ENCODE measurements around the gene VPS37D.

The VPS37D gene

DNA sequence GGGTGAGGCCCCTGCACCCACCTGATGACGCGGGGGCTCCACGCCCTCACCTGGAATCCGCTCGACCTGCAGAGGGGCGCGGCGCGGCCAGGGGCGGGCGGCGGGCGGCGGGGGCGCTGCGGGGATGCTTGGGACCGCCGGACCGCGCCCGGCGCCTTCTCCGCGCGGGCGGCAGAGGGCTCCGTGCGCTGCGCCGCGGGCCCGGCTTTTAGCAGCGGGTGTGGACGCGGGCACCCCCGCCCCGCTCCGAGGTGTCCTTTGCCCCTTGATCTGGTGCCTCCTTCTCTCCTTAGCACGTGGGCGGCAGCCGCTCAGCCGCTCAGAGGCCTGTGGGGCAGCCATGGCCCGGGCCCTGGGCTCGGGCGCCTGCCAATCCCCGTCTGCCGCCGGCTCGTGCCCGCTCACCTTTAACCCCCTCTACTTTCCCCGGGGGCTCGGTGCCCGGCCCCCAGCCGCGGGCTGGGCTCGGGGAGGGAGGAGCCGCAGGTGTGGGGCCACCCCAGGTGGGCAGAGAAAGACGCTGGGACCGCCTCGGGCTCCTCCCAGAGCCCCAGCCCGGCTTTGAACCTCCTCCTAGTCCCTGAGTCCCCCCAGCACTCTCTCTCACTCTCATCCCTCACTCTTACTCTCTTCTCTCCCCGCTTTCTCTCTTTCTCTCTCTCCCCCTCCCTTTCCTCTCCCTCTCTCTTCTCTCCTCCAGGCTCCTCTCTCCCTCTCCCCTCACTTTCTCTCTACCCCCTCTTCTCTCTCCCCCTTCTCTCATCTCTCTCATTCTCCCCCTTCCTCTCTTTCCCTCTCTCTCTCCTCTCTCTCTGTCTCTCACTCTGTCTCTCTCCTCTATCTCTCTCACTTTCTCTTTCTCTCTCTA is 19.7 kb upstream of the VPS37D start:
- Histone ChIP-seq H2AFZ (ENCODE audit: low read depth, low read length) (peak overlapping the region; percentile 88), H3K4me3 (ENCODE audit: low read length) (peak overlapping the region; percentile 81), H3K4me1 (ENCODE audit: low read length) (peaks cover 22% of the 10 kb centered on the region), H3K4me2 (ENCODE audit: low read length) (peak overlapping the region; percentile 75), H3K27ac (ENCODE audit: low read length) (no peak overlapping the region), H4K20me1 (ENCODE audit: insufficient read depth, low read length) (no peaks in the 10 kb centered on the region), H3K79me2 (ENCODE audit: low read length) (no peaks in the 10 kb centered on the region), H3K9me3 (ENCODE audit: insufficient read depth, low read length) (no peaks in the 10 kb centered on the region), H3K9ac (ENCODE audit: low read length) (peak overlapping the region; percentile 63), H3K36me3 (replicated peaks; ENCODE audit: low read depth, low read length) (no peaks in the 10 kb centered on the region), H3K27me3 (ENCODE audit: low read depth, low read length) (peaks cover 22% of the 10 kb centered on the region; the same call in 1 of the 2 replicates)
- TF ChIP-seq CTCF (IDR thresholded peaks at IDR 0.05; ENCODE audit: low read depth, low read length) (peak; percentile 19), EZH2phosphoT487 (IDR thresholded peaks at IDR 0.05; ENCODE audit: low read depth) (no peak)

DNA sequence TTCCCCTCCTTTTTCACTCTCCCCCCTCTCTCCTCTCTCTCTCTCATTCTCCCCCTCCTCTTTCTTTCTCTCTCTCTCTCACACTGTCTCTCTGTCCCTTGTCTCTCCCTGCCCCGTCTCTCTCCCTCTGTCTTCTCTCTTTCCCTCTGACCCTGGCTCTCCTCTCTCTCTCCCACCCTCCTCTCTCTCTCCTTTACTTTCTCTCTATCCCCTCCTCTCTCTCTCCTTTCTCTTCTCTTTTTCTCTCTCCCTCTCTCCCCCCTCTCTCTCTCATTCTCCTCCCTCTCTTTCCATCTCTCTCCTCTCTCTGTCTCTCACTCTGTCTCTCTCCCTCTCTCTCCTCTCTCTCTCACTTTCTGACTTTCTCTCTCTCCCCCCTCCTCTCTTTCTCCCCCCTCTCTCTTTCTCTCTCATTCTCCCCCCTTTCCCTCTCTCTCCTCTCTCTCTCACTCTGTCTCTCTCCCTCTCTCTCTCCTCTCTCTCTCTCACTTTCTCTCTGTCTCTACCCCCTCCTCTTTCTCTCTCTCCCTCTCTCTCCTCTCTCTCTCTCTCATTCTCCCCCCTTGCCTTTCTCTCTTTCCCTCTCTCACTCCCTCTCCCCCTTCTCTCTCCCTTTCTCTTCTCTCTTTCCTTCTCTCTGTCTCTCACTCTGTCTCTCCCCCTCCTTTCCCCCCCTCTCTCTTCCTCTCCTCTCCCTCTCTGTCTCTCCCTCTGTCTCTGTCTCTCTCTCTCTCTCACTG is 18.9 kb upstream of the VPS37D start:
- no peaks in the 10 kb centered on the region for H4K20me1 ChIP-seq (ENCODE audit: insufficient read depth, low read length)
- peaks cover 22% of the 10 kb centered on the region for H3K4me1 ChIP-seq (ENCODE audit: low read length)
- H3K9me3 ChIP-seq (ENCODE audit: insufficient read depth, low read length), result no peaks in the 10 kb centered on the region
- no peak for TF ChIP-seq EZH2phosphoT487 (IDR thresholded peaks at IDR 0.05; ENCODE audit: low read depth)
- TF ChIP-seq CTCF (IDR thresholded peaks at IDR 0.05; ENCODE audit: low read depth, low read length), result no peak
- no peak overlapping the region for H3K27ac ChIP-seq (ENCODE audit: low read length)
- H3K27me3 ChIP-seq (ENCODE audit: low read depth, low read length), result peaks cover 22% of the 10 kb centered on the region; the same call in 1 of the 2 replicates
- H3K4me2 ChIP-seq (ENCODE audit: low read length), result peak overlapping the region; percentile 75
- H3K4me3 ChIP-seq (ENCODE audit: low read length), result peak overlapping the region; percentile 81
- H3K36me3 ChIP-seq (replicated peaks; ENCODE audit: low read depth, low read length), result no peaks in the 10 kb centered on the region
- H2AFZ ChIP-seq (ENCODE audit: low read depth, low read length), result peak overlapping the region; percentile 88; the same call in 1 of the 2 replicates
- H3K9ac ChIP-seq (ENCODE audit: low read length), result peak overlapping the region; percentile 63
- H3K79me2 ChIP-seq (ENCODE audit: low read length), result no peaks in the 10 kb centered on the region

GRCh38 chr7:73649576-73649975 is 18.1 kb upstream of the VPS37D start:
- Histone ChIP-seq H3K4me1 (ENCODE audit: low read length) (peaks cover 22% of the 10 kb centered on the region), H3K4me3 (ENCODE audit: low read length) (no peak overlapping the region), H3K36me3 (replicated peaks; ENCODE audit: low read depth, low read length) (no peaks in the 10 kb centered on the region), H3K9me3 (ENCODE audit: insufficient read depth, low read length) (no peaks in the 10 kb centered on the region), H2AFZ (ENCODE audit: low read depth, low read length) (no peak overlapping the region), H3K9ac (ENCODE audit: low read length) (no peak overlapping the region), H3K79me2 (ENCODE audit: low read length) (no peaks in the 10 kb centered on the region), H3K4me2 (ENCODE audit: low read length) (no peak overlapping the region), H4K20me1 (ENCODE audit: insufficient read depth, low read length) (no peaks in the 10 kb centered on the region), H3K27me3 (ENCODE audit: low read depth, low read length) (peaks cover 22% of the 10 kb centered on the region; the same call in 1 of the 2 replicates), H3K27ac (ENCODE audit: low read length) (no peak overlapping the region)
- TF ChIP-seq CTCF (IDR thresholded peaks at IDR 0.05; ENCODE audit: low read depth, low read length) (no peak), EZH2phosphoT487 (IDR thresholded peaks at IDR 0.05; ENCODE audit: low read depth) (no peak)

GRCh38 chr7:73650524-73650923 is 17.1 kb upstream of the VPS37D start:
- H3K4me1 ChIP-seq (ENCODE audit: low read length), result peaks cover 19% of the 10 kb centered on the region
- H3K79me2 ChIP-seq (ENCODE audit: low read length), result no peaks in the 10 kb centered on the region
- no peak overlapping the region for H3K4me2 ChIP-seq (ENCODE audit: low read length)
- no peak overlapping the region for H2AFZ ChIP-seq (ENCODE audit: low read depth, low read length)
- no peaks in the 10 kb centered on the region for H4K20me1 ChIP-seq (ENCODE audit: insufficient read depth, low read length)
- peaks cover 22% of the 10 kb centered on the region; the same call in 1 of the 2 replicates for H3K27me3 ChIP-seq (ENCODE audit: low read depth, low read length)
- no peaks in the 10 kb centered on the region for H3K36me3 ChIP-seq (replicated peaks; ENCODE audit: low read depth, low read length)
- no peak overlapping the region for H3K4me3 ChIP-seq (ENCODE audit: low read length)
- TF ChIP-seq CTCF (IDR thresholded peaks at IDR 0.05; ENCODE audit: low read depth, low read length) (no peak), EZH2phosphoT487 (IDR thresholded peaks at IDR 0.05; ENCODE audit: low read depth) (no peak)
- H3K27ac ChIP-seq (ENCODE audit: low read length), result no peak overlapping the region
- H3K9me3 ChIP-seq (ENCODE audit: insufficient read depth, low read length), result no peaks in the 10 kb centered on the region
- H3K9ac ChIP-seq (ENCODE audit: low read length), result no peak overlapping the region
